Endometrial microvascular endothelial cells (primary cell): ENCODE results near the gene GAL. TPM values are rescaled to one million over a fixed set of nuclear protein-coding genes. Genes with fewer than 3 reads are reported as not detected.

ENCODE experiments used
- in situ Hi-C: cut with HindIII; loops from 2 replicates; pipeline ENCODE4 v1.10.0; 2017; ENCODE audit warnings: low sequenced_read_pairs, low pct_unique_long_range_greater_than_20kb; ENCODE audit errors: inconsistent ontology term
- total RNA-seq: library from RNA; depleted of rRNA; stranded (reverse); fragments of >200 nt; gene quantifications from one replicate; pipeline ENCODE4 v1.2.3, GENCODE V29; 2015; ENCODE audit errors: inconsistent ontology term

The GAL gene
- total RNA-seq, 1 donor from 2014 or later = 4.0 TPM

DNA sequence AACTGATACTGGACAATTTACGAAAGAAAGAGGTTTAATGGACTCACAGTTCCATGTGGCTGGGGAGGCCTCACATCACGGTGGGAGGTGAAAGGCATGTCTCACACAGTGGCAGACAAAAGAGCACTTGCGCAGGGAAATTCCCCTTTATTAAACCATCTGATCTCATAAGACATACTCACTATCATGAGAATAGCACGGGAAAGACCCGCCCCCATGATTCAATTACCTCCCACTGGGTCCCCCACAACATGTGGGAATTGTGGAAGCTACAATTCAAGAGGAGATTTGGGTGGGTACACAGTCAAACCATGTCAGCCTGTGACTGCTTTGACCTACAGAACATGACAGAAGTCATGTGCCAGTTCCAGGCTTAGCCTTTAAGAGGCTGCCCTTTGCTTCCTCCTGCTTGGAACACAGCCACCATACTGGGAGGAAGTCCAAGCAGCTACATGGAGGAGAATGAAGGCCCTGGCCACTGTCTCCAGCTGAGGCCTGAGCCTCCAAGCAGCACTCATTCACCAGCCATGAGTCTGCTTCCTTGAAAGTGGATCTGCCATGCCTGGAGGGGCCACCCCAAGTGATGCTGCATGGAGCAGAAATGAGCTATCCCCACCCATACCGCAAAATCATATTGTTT, 10.9 kb upstream of the GAL start:
- in situ Hi-C loops = no loop called here

- in situ Hi-C loops = no loop called here
These were observed 10.4 kb upstream of the GAL start for GRCh38 chr11:68673991-68674390.

- in situ Hi-C loops = no loop called here
These were observed 9.9 kb upstream of the GAL start for GRCh38 chr11:68674461-68674860.

GRCh38 chr11:68677432-68677831, 6.9 kb upstream of the GAL start:
- in situ Hi-C loops = no loop called here

GRCh38 chr11:68678031-68678441, 6.3 kb upstream of the GAL start:
- in situ Hi-C loops = no loop called here

DNA sequence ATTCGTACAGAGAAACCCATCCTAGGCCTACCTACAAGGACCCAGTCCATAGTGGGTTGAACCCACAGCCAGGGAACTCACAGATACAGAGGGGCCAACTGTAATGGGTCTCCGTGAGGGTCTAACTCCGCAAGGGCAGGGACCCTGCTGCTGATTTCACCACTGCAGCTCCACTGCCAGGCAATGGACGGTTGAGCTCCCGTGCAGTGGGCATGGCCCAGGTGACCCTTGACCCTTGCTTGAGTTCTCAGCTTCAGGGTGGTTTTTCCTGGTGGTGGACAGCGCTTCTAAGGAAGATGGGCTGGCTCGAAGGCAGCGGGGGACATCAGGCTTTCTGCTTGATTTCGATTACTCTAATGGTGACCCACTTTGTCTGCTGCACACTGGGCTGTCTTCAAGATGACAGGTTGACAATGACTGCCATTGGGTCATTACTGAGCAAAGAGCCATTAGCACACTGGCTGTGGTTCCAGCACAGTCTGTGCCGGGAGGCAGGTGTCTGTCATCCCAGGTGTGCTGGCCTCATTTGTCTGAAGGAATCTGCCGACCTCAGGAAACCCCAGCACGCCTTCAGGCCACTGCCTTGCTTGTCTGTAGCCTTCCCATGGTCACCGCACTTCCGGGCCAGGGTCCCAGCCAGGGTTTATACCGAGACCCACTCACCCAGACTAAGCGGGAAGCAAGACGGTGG, 3.7 kb upstream of the GAL start:
- in situ Hi-C loops = no loop called here

DNA sequence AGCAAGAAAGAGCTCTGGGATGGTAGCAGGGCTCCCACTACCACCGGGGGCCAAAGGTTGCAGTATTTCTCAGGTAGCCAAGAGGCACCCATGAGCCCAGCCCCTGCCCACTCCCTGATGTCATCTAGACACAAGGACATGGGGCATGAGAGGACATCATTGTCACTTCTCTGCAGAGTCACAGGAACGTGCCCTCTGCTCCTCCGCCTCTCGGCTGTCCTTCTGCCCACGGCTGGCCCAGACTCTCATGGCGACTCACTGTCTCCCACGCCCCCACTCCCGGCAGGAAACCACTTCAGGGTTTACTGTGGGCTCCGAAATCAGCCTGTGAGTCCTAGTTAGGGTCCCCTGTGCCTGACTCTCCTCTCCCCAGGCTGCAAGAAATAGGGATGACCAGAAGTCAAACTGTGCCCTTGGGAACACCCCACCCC, 1.8 kb upstream of the GAL start:
- in situ Hi-C loops = no loop called here

- in situ Hi-C loops = no loop called here
These were observed 1.2 kb upstream of the GAL start for GRCh38 chr11:68683121-68683520.

- in situ Hi-C loops = no loop called here
These were observed 584 bp upstream of the GAL start for GRCh38 chr11:68683536-68684384.

GRCh38 chr11:68685656-68686380, 1.5 kb downstream of the GAL start:
- in situ Hi-C loops = no loop called here

DNA sequence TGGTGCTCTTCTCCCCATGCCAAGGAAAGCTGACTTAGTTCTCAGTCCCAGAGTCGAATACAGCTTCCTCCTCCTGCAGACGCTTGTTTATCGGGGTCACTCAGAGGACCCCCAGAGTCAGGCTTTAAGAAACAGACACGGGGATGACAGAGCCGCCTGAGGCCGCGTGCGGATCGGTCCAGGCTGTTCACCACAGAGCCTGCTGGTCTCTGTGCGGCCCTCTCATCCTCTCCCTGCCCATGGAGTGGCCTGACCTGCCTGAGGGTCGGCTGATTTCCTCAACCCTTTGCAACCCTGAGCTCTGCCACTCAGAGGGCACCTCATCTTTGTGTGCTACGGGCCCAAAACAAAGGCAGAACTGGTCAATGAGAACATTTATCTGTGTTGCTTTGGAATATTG, 2.1 kb downstream of the GAL start:
- in situ Hi-C loops = no loop called here

DNA sequence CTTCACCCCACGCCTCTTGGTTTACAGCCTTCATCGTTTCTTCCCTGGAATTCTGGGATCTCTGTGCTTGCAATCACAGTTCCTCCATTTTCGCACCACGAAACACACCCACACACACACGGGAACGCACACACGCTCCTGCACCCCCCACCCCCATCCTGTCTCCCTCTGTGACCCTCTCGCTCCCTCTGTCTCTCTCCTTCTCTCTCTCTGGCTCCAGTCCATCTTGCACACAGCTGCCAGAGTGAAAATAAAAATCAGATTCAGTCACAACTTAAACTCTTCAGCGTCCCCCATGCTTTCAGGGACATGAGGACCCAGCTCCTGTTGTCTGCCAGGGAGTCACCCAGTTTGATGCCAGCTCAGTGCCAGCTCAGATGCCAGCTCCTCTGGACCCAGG, 3.0 kb downstream of the GAL start:
- in situ Hi-C loops = no loop called here

- in situ Hi-C loops = no loop called here
These were observed 3.6 kb downstream of the GAL start for GRCh38 chr11:68687986-68688385.

DNA sequence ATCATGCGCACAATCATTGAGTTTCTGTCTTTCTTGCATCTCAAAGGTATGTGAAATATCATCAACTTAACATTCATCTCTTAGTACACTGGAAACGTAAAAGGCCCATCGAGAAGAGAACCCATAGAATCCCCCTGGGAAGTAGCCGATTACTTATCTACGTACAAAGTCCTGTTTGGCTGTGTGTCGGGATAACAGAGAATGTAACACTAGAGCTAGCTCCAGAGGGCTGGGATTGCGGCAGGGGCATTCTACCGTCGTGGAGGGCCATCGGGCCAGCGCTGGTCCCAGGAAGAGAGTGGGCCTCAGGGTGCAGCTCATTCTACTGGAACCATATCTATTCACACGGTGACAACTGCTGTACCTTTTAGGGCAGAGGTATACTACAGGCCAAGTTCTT, 4.5 kb downstream of the GAL start:
- in situ Hi-C loops = no loop called here

GRCh38 chr11:68689737-68690625, 5.6 kb downstream of the GAL start:
- in situ Hi-C loops = no loop called here

- in situ Hi-C loops = no loop called here
These were observed 6.5 kb downstream of the GAL start for GRCh38 chr11:68690671-68691401.

DNA sequence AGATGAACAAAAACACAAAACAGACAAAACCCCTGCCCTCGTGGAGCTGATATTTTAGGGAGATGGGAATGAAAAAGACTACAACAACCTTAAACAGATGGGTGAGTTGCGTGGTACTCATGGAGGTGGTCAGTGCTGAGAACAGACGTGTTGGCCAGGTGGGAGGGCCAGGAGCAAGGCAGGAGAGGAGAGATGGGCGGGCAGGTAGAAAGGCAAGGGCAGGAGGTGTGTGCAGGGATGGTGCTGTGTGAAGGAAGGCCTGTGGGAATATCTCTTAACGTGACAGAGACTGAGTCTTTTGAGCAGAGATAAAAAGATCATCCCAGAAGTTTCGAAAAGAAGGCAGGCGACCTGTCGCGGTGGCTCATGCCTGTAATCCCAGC, 7.0 kb downstream of the GAL start:
- in situ Hi-C loops = no loop called here

DNA sequence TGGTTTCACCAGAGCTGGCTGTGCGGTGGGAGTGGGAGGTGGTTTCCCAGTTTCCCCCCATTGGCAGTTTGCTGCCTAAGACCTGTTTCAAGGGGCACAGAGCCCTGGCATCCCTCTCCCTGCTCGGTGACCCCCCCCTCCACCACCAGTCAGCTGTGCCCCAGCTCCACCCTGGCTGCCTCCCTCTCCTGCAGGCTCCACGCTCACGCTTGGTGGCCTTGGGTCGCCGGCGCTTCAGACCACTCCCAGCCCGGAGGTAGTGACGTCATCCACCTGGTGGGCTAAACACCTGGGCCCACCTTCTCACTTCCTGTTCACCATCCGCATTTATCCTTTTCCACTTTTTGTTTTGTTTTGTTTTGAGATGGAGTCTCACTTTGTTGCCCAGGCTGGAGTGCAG, 7.8 kb downstream of the GAL start:
- in situ Hi-C loops = no loop called here
